HG02885 (cell line): ENCODE data around the gene TP53TG5.
"Not testable (repeated sequence)": the region's sequence is repeated elsewhere in the genome, so short reads cannot be mapped to it uniquely, and the experiment has no call there.

Experiments
- ATAC-seq: cut with Tn5 transposase; IDR thresholded peaks from one replicate; pipeline ENCODE4 v1.9.1; 2021; ENCODE audit warnings: mild to moderate bottlenecking; ENCODE audit not compliant: unreplicated experiment, poor library complexity

TP53TG5 gene

DNA sequence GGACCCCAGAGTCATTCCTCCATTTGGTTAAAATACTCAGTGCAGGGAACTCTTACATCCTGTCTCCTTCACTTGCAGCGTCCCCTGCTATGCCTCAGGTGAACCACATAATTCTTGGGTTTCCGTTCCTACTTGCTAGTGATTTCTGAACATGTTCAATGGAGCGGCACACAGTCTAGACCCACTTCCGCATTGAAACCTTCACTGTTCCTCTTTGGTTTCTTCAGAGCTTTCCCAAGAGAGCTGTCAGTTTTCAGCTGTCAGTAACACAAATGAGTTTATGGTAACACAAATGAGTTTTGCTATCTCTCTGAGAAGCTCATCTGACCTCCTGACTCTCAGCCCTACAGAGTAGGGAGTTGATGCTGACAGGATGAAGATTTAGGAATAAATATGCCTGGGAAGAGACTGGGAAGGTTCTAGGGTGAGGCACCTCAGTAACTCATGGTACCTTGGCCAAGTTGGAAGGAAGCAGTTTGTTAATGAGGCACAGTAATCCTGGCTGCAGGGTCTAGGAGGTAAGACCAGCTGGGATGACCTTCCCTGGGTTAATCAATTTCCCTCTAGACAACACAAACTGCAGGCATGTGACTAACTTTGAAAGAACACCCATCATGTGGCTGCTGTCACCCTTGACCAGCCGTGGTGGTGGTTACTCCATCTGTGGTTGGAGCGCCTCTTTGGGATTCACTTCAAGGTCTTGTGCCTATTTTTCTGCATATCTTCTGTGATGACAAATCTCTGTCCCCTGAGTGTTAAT, 9.7 kb downstream of the TP53TG5 start:
- peak; percentile 86 for ATAC-seq

DNA sequence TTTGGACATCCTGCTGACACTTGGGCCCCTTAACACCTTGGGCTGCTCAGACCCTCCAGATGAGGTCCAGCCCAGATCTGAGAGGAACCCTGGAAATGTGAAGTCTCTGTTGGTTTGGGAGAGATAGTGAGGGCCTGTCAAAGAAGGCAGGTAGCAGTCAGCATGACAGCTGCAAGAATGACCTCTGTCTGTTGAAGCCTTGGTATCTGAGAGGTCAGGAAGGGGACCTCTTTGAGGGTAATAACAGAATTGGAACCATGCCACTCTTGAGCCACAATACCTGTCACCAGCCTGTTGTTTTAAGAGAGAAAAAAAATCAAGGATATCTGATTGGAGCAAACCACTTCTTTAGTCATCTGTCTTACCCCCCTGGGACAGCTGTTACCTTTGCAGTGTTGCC, 11.0 kb downstream of the TP53TG5 start:
- no peak for ATAC-seq

- no peak for ATAC-seq
Measured at GRCh38 chr20:45366631-45367030, 11.5 kb downstream of the TP53TG5 start.

DNA sequence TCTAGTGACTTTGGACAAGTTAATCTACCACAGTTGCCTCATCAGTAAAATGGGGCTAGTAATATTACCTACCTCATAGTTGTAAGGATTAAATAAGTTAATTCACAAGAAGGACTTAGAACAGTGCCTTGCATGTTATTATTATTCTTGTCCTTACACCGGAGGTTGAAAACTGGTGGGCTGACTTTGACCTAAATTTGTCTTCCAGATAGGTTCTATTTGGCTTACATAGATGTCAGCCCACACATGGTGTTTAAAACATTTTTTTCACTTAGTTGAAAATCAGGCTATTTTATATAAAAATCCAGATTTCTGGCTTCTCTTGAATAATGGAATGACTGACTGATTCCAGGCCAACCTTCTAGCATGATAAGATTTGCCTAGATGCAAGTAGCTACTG, 11.9 kb downstream of the TP53TG5 start:
- no peak for ATAC-seq

GRCh38 chr20:45365444-45365970, 12.6 kb downstream of the TP53TG5 start:
- no peak for ATAC-seq

- no peak for ATAC-seq
Measured at GRCh38 chr20:45363611-45364492, 14.3 kb downstream of the TP53TG5 start.

GRCh38 chr20:45362804-45363610, 15.1 kb downstream of the TP53TG5 start, which contains the start of gene SYS1:
SYS1 (plus strand) TSS chr20:45363156; CDS start chr20:45363532, 376 bp downstream.
- peak; percentile 85 for ATAC-seq

DNA sequence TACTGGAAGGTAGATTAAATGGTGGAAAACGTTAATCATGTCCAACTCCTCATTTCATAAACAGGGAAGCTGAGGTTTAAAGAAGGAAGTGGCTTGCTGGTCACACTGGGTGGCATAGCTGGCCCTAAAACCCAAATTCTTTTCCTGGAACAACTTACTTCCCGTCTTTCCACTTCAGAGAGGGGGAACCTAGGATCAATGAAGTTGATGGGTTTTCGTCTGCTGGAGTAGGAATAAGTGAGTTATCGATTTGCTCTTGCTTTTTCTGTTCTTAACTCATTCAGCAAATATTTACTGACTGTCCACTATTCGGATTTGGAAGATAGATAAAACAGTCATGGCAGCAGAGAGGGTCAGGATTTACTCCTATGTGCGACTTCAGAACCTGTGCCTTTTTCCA, 16.3 kb downstream of the TP53TG5 start:
- no peak for ATAC-seq

GRCh38 chr20:45359406-45360148, 18.5 kb downstream of the TP53TG5 start:
- ATAC-seq = no peak

- ATAC-seq = no peak
Measured at GRCh38 chr20:45359069-45359405, 19.1 kb downstream of the TP53TG5 start.

- no peak for ATAC-seq
Measured at GRCh38 chr20:45358282-45359068, 19.6 kb downstream of the TP53TG5 start.

DNA sequence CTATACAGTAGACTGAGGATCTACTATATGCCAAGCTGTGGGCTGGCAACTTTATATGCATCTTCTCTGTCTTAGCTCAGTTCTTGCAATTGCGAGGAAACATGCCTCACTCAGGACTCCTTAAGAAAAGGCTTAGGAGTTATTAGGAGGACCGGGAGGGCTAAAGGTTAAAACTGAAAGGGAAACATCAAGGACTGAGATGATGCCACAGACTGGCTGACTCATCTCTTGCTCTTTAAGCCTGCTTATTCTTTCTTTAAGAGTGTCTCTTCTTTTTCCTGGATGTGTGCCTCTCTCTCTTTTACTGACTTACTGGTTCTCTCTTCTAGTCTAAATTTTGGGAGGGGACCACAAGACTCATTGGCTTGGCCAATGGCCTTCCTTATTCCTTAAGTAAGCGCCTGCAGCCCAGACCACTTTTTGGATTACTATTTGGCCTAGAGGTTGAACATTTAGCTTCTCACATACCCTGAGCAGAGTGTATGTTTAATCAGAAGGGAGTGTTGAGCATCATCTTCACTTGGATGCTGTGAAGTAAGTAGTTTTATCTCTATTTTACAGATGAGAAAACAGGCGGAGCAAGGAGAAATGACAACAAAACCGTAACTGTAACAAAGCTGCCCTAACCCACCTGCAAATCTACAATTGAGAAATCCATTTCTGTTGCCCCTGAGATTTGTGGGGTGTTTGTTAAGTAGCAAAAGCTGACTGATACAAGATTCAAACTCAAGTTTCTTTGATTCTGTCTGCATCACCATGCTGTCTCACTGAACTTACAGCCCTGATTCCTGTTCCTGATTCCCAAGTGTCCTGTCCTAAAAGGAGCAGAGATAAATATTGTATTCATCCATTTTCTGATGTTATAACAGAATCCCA, 22.7 kb downstream of the TP53TG5 start:
- no peak for ATAC-seq

- ATAC-seq = no peak
Measured at GRCh38 chr20:45354423-45355208, 23.5 kb downstream of the TP53TG5 start.

GRCh38 chr20:45353746-45354145, 24.4 kb downstream of the TP53TG5 start:
- no peak for ATAC-seq

DNA sequence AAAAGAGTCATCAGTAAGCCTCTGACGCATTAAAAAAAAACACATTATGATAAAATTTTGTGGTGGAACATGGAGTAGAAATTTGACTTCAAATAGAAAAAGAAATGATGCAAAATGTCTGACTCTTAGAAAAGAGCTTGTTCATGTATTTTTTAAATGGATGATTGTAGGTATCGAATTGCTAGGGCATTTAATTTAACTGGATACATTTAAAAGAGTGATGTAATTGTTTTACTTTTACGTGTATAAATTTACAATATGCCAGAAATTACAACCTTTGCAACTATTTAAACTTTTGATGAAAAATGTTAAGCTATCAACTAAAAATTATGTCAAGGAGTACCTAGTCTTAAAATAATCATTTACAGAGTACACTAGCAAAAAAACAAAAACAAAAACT, 25.4 kb downstream of the TP53TG5 start:
- ATAC-seq = no peak

GRCh38 chr20:45350795-45351194, 27.3 kb downstream of the TP53TG5 start:
- ATAC-seq = not testable (repeated sequence)

DNA sequence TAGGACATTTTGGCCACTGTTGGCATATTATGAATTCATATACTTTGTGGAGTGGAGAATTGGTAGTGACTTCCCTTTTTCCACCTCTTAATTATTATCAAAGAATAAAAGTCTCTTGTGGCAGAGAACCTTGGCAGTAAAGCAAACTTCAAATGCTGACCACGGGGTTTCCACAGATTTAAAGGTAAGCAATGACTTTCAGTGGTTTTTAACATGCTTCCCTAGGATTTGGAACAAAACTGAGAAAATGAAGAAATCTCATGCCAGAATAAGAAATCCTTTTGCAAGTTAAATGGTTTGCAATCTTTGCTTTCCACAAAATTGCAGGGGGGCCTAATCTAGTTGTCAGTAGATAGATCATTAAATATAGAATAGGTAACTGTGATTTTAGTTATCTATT, 27.9 kb downstream of the TP53TG5 start:
- ATAC-seq = no peak
